Activated CD4-positive, alpha-beta T cell treated with anti-CD3 and anti-CD28 coated beads for 36 hours (primary cell): ENCODE measurements around the gene RTP5. TPM values are rescaled to one million over a fixed set of nuclear protein-coding genes. Genes with fewer than 3 reads are reported as not detected.
A peak's percentile ranks its signal among the peaks of the same experiment; 100 is the strongest.

Source experiments
- ATAC-seq: fragments of 200-7000 bp; cut with Tn5 transposase; one replicate; pipeline ENCODE4 v1.10.0; 2021; ENCODE audit warnings: mild to moderate bottlenecking, moderate library complexity
- CTCF ChIA-PET: fragments of 350-600 bp; sonication (Branson Sonifier 250); formaldehyde crosslinking; loops from one replicate; lab custom pipeline; 2021; ENCODE audit warnings: antibody characterized with exemption; lab: Charles Lee
- POLR2A ChIA-PET: fragments of 350-600 bp; sonication (Branson Sonifier 250); formaldehyde crosslinking; loops from one replicate; lab custom pipeline; 2021; ENCODE audit warnings: antibody characterized with exemption, inconsistent platforms; lab: Charles Lee
- DNase-seq: peaks from one replicate; pipeline ENCODE4 v3.0.0-alpha.2; 2020
- H3K27ac Mint-ChIP-seq: one replicate; pipeline ENCODE4 v1.8.0; 2021; ENCODE audit warnings: mixed read lengths
- H3K27me3 Mint-ChIP-seq: one replicate; pipeline ENCODE4 v1.8.0; 2021; ENCODE audit warnings: mixed read lengths
- H3K36me3 Mint-ChIP-seq: one replicate; pipeline ENCODE4 v1.8.0; 2021; ENCODE audit warnings: low read depth, mixed read lengths
- H3K4me1 Mint-ChIP-seq: one replicate; pipeline ENCODE4 v1.8.0; 2021; ENCODE audit warnings: mixed read lengths
- H3K4me3 Mint-ChIP-seq: one replicate; pipeline ENCODE4 v1.8.0; 2021; ENCODE audit warnings: mild to moderate bottlenecking, moderate library complexity, mixed read lengths
- H3K9me3 Mint-ChIP-seq: one replicate; pipeline ENCODE4 v1.8.0; 2021; ENCODE audit warnings: low read depth, mixed read lengths
- intact Hi-C, 2 experiments: fragments of 100-400 bp; cut with DNase I in 1 of 2; cut with micrococcal nuclease in 1 of 2; formaldehyde crosslinking; loops; one replicate each; pipeline versions ENCODE4 v1.14.2 to v1.15.1; 2022 to 2024; cut with DNase I, micrococcal nuclease
- total RNA-seq, 2 experiments: library from RNA; stranded (reverse); gene quantifications; one replicate each; pipeline ENCODE4 v1.2.3, GENCODE V29; 2021

The RTP5 gene
- total RNA-seq, 2 experiments from 2014 or later: 0.07 TPM; not detected in 1

GRCh38 chr2:241865957-241866789, 3.4 kb upstream of the RTP5 start:
- no peak for ATAC-seq
- H3K9me3 Mint-ChIP-seq: peaks cover 12% of the 10 kb centered on the region
- ChIA-PET CTCF (interaction anchor here (0.6 to 3.7 kb wide), 3 partner anchors 14 to 180 kb away, joined by 3 to 33 read pairs (median 3); partner anchors contain the start of gene DTYMK), POLR2A (interaction anchor here (0.6 to 2.7 kb wide), 3 partner anchors 20 to 81 kb away, joined by 3 to 13 read pairs (median 3); no protein-coding TSS in a partner anchor)
- peak; percentile 70 for DNase-seq
- peaks cover 24% of the 10 kb centered on the region for H3K27me3 Mint-ChIP-seq
- no peak overlapping the region for H3K4me3 Mint-ChIP-seq
- peaks cover 10% of the 10 kb centered on the region for H3K36me3 Mint-ChIP-seq
- H3K4me1 Mint-ChIP-seq: peaks cover 80% of the 10 kb centered on the region
- intact Hi-C loops: no loop called here
- no peak overlapping the region for H3K27ac Mint-ChIP-seq

GRCh38 chr2:241866790-241867645, 2.5 kb upstream of the RTP5 start:
- H3K9me3 Mint-ChIP-seq: peaks cover 12% of the 10 kb centered on the region
- intact Hi-C loops: no loop called here
- no peak overlapping the region for H3K27ac Mint-ChIP-seq
- ATAC-seq (no peak), DNase-seq (no peak)
- CTCF ChIA-PET: interaction anchor here (1.0 to 3.7 kb wide), 3 partner anchors 7 to 180 kb away, joined by 3 to 33 read pairs (median 14); partner anchors contain the start of gene DTYMK
- H3K4me1 Mint-ChIP-seq: peaks cover 74% of the 10 kb centered on the region
- peaks cover 20% of the 10 kb centered on the region for H3K27me3 Mint-ChIP-seq
- H3K4me3 Mint-ChIP-seq: no peak overlapping the region
- H3K36me3 Mint-ChIP-seq: peaks cover 5% of the 10 kb centered on the region
- POLR2A ChIA-PET: interaction anchor here (0.6 to 2.7 kb wide), 4 partner anchors 12 to 81 kb away, joined by 3 to 13 read pairs (median 4); no protein-coding TSS in a partner anchor

GRCh38 chr2:241867776-241868420, 1.6 kb upstream of the RTP5 start:
- intact Hi-C loops: loop anchor here in 1 of 2 experiments (1.0 kb wide), 1 partner anchor 9 kb away; no protein-coding TSS in a partner anchor
- ChIA-PET POLR2A (interaction anchor here (0.6 to 2.7 kb wide), 5 partner anchors 8 to 95 kb away, joined by 3 to 13 read pairs (median 4); no protein-coding TSS in a partner anchor), CTCF (interaction anchor here (0.7 to 3.7 kb wide), 9 partner anchors 8 to 226 kb away, joined by 3 to 33 read pairs (median 3); partner anchors contain the start of gene D2HGDH)
- Mint-ChIP-seq H3K4me1 (peaks cover 65% of the 10 kb centered on the region), H3K4me3 (peak overlapping the region; percentile 15), H3K9me3 (peaks cover 12% of the 10 kb centered on the region), H3K36me3 (peaks cover 5% of the 10 kb centered on the region), H3K27ac (peak overlapping the region; percentile 18), H3K27me3 (peaks cover 20% of the 10 kb centered on the region)
- peak; percentile 74 for DNase-seq
- peak; percentile 37 for ATAC-seq

GRCh38 chr2:241868661-241869081, 858 bp upstream of the RTP5 start:
- Mint-ChIP-seq H3K4me1 (peaks cover 58% of the 10 kb centered on the region), H3K27me3 (peaks cover 20% of the 10 kb centered on the region), H3K4me3 (peak overlapping the region; percentile 15), H3K27ac (peak overlapping the region; percentile 18), H3K36me3 (peaks cover 5% of the 10 kb centered on the region), H3K9me3 (peaks cover 12% of the 10 kb centered on the region)
- no peak for DNase-seq
- POLR2A ChIA-PET: interaction anchor here (1.0 to 2.7 kb wide), 5 partner anchors 9 to 96 kb away, joined by 3 to 13 read pairs (median 4); no protein-coding TSS in a partner anchor
- CTCF ChIA-PET: interaction anchor here (0.7 to 3.7 kb wide), 14 partner anchors 9 to 226 kb away, joined by 3 to 33 read pairs (median 3); partner anchors contain the start of genes D2HGDH and ING5
- intact Hi-C loops: loop anchor here in 1 of 2 experiments (1.0 kb wide), 1 partner anchor 9 kb away; no protein-coding TSS in a partner anchor
- ATAC-seq: peak; percentile 13

- POLR2A ChIA-PET: no interaction called here
- H3K9me3 Mint-ChIP-seq: peaks cover under 1% of the 10 kb centered on the region
- ATAC-seq: no peak
- no peaks in the 10 kb centered on the region for H3K36me3 Mint-ChIP-seq
- CTCF ChIA-PET: no interaction called here
- peaks cover 8% of the 10 kb centered on the region for H3K27me3 Mint-ChIP-seq
- no peak overlapping the region for H3K27ac Mint-ChIP-seq
- intact Hi-C loops: no loop called here
- peaks cover 44% of the 10 kb centered on the region for H3K4me1 Mint-ChIP-seq
- no peak overlapping the region for H3K4me3 Mint-ChIP-seq
- DNase-seq: no peak
Measured at GRCh38 chr2:241870081-241870541, 582 bp downstream of the RTP5 start.

GRCh38 chr2:241870611-241871537, 1.3 kb downstream of the RTP5 start:
- no peak overlapping the region for H3K27ac Mint-ChIP-seq
- POLR2A ChIA-PET: interaction anchor here (1.0 kb wide), 1 partner anchor 10 kb away, joined by 3 read pairs; no protein-coding TSS in a partner anchor
- no peak for DNase-seq

GRCh38 chr2:241871538-241872312, 2.2 kb downstream of the RTP5 start:
- intact Hi-C loops: no loop called here
- no peaks in the 10 kb centered on the region for H3K9me3 Mint-ChIP-seq
- no peak for ATAC-seq
- DNase-seq: no peak
- H3K4me3 Mint-ChIP-seq: no peak overlapping the region
- ChIA-PET POLR2A (interaction anchor here (0.6 to 1.0 kb wide), 2 partner anchors 9 to 194 kb away, joined by 3 to 4 read pairs; no protein-coding TSS in a partner anchor), CTCF (no interaction called here)
- H3K27ac Mint-ChIP-seq: no peak overlapping the region
- peaks cover 39% of the 10 kb centered on the region for H3K4me1 Mint-ChIP-seq
- no peaks in the 10 kb centered on the region for H3K36me3 Mint-ChIP-seq
- no peaks in the 10 kb centered on the region for H3K27me3 Mint-ChIP-seq

More at GRCh38 chr2:241870611-241871537, 1.3 kb downstream of the RTP5 start:
- no peak for ATAC-seq
- H3K4me3 Mint-ChIP-seq: no peak overlapping the region
- H3K27me3 Mint-ChIP-seq: peaks cover under 1% of the 10 kb centered on the region
- intact Hi-C loops: no loop called here
- no peaks in the 10 kb centered on the region for H3K9me3 Mint-ChIP-seq
- CTCF ChIA-PET: interaction anchor here (0.5 kb wide), 1 partner anchor 151 kb away, joined by 3 read pairs; no protein-coding TSS in a partner anchor
- no peaks in the 10 kb centered on the region for H3K36me3 Mint-ChIP-seq
- H3K4me1 Mint-ChIP-seq: peaks cover 41% of the 10 kb centered on the region

- H3K4me3 Mint-ChIP-seq: no peak overlapping the region
- CTCF ChIA-PET: interaction anchor here (0.6 kb wide), 1 partner anchor 61 kb away, joined by 3 read pairs; no protein-coding TSS in a partner anchor
- DNase-seq: no peak
- no peaks in the 10 kb centered on the region for H3K36me3 Mint-ChIP-seq
- POLR2A ChIA-PET: interaction anchor here (0.6 to 1.0 kb wide), 2 partner anchors 9 to 194 kb away, joined by 3 to 4 read pairs; no protein-coding TSS in a partner anchor
- no peaks in the 10 kb centered on the region for H3K9me3 Mint-ChIP-seq
- H3K4me1 Mint-ChIP-seq: peaks cover 34% of the 10 kb centered on the region
- ATAC-seq: no peak
- no peak overlapping the region for H3K27ac Mint-ChIP-seq
- H3K27me3 Mint-ChIP-seq: no peaks in the 10 kb centered on the region
- intact Hi-C loops: no loop called here
Measured at GRCh38 chr2:241872313-241872642, 2.7 kb downstream of the RTP5 start.
